Prostate gland (tissue), 2 donors: ENCODE measurements around the gene ETS2.

Experiments
- CTCF ChIP-seq, 4 experiments: fragments of 200-600 bp in 2 of 4; fragments of 450-650 bp in 2 of 4; sonication (generic) in 2 of 4; IDR thresholded peaks; 1 replicate in 3 of 4; 2 replicates in 1 of 4; pipeline ENCODE4 v1.5.1; 2016 to 2019; ENCODE audit warnings: antibody characterized with exemption in 4 of 4, mild to moderate bottlenecking in 2 of 4, moderate library complexity in 2 of 4
- POLR2A ChIP-seq: fragments of 450-650 bp; IDR thresholded peaks from one replicate; pipeline ENCODE4 v1.6.1; 2016; ENCODE audit warnings: antibody characterized with exemption, mild to moderate bottlenecking
- POLR2AphosphoS5 ChIP-seq: sonication (generic); formaldehyde crosslinking; IDR thresholded peaks from one replicate; pipeline ENCODE4 v1.6.1; 2017; ENCODE audit warnings: antibody characterized with exemption

- TF ChIP-seq CTCF (IDR thresholded peaks at IDR 0.05) (no peak), POLR2AphosphoS5 (no peak), POLR2A (no peak)
Measured at GRCh38 chr21:38833117-38833516, 27.4 kb downstream of the ETS2 start.
